Measurements from ENCODE around the gene AGXT2. TPM values are rescaled to one million over a fixed set of nuclear protein-coding genes. Genes with fewer than 3 reads are reported as not detected.
"Not testable (repeated sequence)": the region's sequence is repeated elsewhere in the genome, so short reads cannot be mapped to it uniquely, and the experiment has no call there.

Gene AGXT2
- total RNA-seq, 1 experiment from 2014 or later, result not detected

DNA sequence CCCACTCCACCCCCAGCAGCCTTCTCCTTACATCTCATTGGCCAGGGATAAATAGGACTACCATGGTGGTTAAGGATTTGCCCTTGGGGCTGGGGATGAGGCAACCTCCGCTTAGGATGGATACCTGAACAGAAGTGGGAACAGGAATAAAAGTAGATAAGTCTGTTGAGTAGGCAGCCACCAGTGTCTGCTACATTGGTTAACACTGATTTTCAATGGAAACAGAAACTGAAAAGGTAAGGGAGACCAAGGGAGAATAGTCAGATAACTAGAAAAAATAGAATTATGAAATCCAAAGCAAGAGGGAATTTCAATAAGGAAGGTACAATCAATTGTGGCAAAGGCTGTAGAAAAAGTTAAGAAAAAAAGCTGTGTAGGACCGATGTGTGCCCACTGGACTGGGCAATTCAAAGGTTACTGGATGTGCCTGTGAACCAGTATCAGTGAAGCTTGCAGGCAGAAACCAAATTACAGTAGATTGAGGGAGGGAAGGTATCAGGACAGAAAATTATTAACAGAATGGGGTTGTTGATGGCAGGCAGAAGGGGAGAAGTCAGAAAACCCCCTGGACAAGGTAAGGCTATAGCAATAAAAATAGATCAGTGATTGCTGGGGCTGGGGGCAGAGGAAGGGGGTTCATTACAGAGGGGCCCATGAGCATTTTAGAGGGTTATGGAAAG lies 69.7 kb downstream of the AGXT2 start:
- TF ChIP-seq, protein P1, sequence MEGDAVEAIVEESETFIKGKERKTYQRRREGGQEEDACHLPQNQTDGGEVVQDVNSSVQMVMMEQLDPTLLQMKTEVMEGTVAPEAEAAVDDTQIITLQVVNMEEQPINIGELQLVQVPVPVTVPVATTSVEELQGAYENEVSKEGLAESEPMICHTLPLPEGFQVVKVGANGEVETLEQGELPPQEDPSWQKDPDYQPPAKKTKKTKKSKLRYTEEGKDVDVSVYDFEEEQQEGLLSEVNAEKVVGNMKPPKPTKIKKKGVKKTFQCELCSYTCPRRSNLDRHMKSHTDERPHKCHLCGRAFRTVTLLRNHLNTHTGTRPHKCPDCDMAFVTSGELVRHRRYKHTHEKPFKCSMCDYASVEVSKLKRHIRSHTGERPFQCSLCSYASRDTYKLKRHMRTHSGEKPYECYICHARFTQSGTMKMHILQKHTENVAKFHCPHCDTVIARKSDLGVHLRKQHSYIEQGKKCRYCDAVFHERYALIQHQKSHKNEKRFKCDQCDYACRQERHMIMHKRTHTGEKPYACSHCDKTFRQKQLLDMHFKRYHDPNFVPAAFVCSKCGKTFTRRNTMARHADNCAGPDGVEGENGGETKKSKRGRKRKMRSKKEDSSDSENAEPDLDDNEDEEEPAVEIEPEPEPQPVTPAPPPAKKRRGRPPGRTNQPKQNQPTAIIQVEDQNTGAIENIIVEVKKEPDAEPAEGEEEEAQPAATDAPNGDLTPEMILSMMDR (IDR thresholded peaks at IDR 0.05; ENCODE audit: unreplicated experiment), result no peak
- no peak for DNase-seq (ENCODE audit: unreplicated experiment)
- BruUV-seq (replicated peaks), result no TSS peak
- ChIA-PET POLR2A (no interaction called here), CTCF (interaction anchor here (1.3 to 2.9 kb wide), 2 partner anchors 20 to 24 kb away, joined by 7 to 12 read pairs; no protein-coding TSS in a partner anchor)
- peaks cover 7% of the 10 kb centered on the region for H3K4me1 Mint-ChIP-seq (ENCODE audit: insufficient read depth, unreplicated experiment)
- no peak overlapping the region for H3K4me3 Mint-ChIP-seq (ENCODE audit: unreplicated experiment)
- no peaks in the 10 kb centered on the region for H3K27me3 Mint-ChIP-seq (ENCODE audit: insufficient read depth, unreplicated experiment)
- H3K9me3 Mint-ChIP-seq (ENCODE audit: unreplicated experiment), result peaks cover 12% of the 10 kb centered on the region
- intact Hi-C loops (cut with micrococcal nuclease), result no loop called here
- H3K36me3 Mint-ChIP-seq (ENCODE audit: insufficient read depth, unreplicated experiment), result no peaks in the 10 kb centered on the region
- no peak overlapping the region for H3K27ac Mint-ChIP-seq (ENCODE audit: low read depth, unreplicated experiment)

DNA sequence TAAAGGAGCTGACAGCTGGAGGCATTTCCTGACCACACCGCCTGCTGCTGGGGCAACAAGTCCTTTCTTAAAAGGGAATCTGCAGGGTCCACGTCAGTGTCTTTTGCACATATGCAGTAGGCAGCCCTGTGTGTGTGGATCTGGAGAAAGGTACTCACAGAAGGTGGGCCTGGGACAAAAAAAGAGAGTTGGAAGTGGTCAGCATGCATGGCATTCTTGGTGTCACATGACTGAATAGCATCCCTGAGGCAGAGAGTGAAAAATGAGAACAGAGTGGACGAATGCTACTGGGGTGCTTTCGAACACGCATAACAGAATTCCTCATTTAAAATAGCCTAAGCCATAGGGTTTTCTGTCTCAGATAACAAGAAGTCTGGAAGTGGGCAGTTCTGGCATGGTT lies 71.4 kb downstream of the AGXT2 start:
- H3K27ac Mint-ChIP-seq (ENCODE audit: low read depth, unreplicated experiment), result no peak overlapping the region
- H3K4me1 Mint-ChIP-seq (ENCODE audit: insufficient read depth, unreplicated experiment), result peaks cover 7% of the 10 kb centered on the region
- H3K27me3 Mint-ChIP-seq (ENCODE audit: insufficient read depth, unreplicated experiment), result no peaks in the 10 kb centered on the region
- intact Hi-C loops (cut with micrococcal nuclease), result no loop called here
- no peaks in the 10 kb centered on the region for H3K36me3 Mint-ChIP-seq (ENCODE audit: insufficient read depth, unreplicated experiment)
- TF ChIP-seq, protein P1 (IDR thresholded peaks at IDR 0.05; ENCODE audit: unreplicated experiment), result no peak
- no peak overlapping the region for H3K4me3 Mint-ChIP-seq (ENCODE audit: unreplicated experiment)
- peaks cover 1% of the 10 kb centered on the region for H3K9me3 Mint-ChIP-seq (ENCODE audit: unreplicated experiment)
- BruUV-seq (replicated peaks), result no TSS peak
- no peak for DNase-seq (ENCODE audit: unreplicated experiment)
- ChIA-PET POLR2A (no interaction called here), CTCF (interaction anchor here (1.0 to 2.9 kb wide), 2 partner anchors 19 to 26 kb away, joined by 5 to 12 read pairs; no protein-coding TSS in a partner anchor)

DNA sequence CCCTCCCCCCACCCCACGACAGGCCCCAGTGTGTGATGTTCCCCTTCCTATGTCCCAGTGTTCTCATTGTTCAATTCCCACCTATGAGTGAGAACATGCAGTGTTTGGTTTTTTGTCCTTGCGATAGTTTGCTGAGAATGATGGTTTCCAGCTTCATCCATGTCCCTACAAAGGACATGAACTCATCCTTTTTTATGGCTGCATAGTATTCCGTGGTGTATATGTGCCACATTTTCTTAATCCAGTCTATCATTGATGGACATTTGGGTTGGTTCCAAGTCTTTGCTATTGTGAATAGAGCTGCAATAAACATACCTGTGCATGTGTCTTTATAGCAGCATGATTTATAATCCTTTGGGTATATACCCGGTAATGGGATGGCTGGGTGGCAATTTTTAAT lies 76.1 kb downstream of the AGXT2 start:
- DNase-seq (ENCODE audit: unreplicated experiment); intact Hi-C loops (cut with micrococcal nuclease); POLR2A ChIA-PET; H3K4me3 Mint-ChIP-seq (ENCODE audit: unreplicated experiment); H3K4me1 Mint-ChIP-seq (ENCODE audit: insufficient read depth, unreplicated experiment); H3K27me3 Mint-ChIP-seq (ENCODE audit: insufficient read depth, unreplicated experiment); BruUV-seq (replicated peaks); H3K36me3 Mint-ChIP-seq (ENCODE audit: insufficient read depth, unreplicated experiment); H3K9me3 Mint-ChIP-seq (ENCODE audit: unreplicated experiment); H3K27ac Mint-ChIP-seq (ENCODE audit: low read depth, unreplicated experiment): not testable (repeated sequence)
- CTCF ChIA-PET, result interaction anchor here (1.4 kb wide), 1 partner anchor 32 kb away, joined by 3 read pairs; no protein-coding TSS in a partner anchor

DNA sequence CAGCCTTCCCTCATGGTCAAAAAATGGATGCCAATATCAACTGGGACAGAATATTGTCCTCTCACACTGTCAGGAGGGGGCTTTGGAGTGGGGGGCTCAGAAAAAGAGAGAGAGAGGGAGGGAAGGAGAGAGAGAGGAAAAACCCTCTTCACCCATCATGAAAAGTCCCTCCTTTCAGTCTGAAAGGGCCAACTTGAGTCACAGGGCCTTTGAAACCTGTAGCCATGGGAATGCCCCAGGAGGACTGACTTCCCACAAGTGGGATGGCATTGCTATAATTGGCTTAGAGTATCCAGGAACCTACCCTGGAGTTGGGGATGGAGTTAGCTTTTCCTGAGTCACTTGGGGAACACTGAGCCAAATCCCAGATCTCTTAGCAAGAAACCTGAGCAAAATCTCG lies 77.2 kb downstream of the AGXT2 start:
- peaks cover 14% of the 10 kb centered on the region for H3K9me3 Mint-ChIP-seq (ENCODE audit: unreplicated experiment)
- H3K36me3 Mint-ChIP-seq (ENCODE audit: insufficient read depth, unreplicated experiment), result peaks cover 5% of the 10 kb centered on the region
- TF ChIP-seq, protein P1 (IDR thresholded peaks at IDR 0.05; ENCODE audit: unreplicated experiment), result no peak
- no peak overlapping the region for H3K4me3 Mint-ChIP-seq (ENCODE audit: unreplicated experiment)
- no peaks in the 10 kb centered on the region for H3K27me3 Mint-ChIP-seq (ENCODE audit: insufficient read depth, unreplicated experiment)
- H3K27ac Mint-ChIP-seq (ENCODE audit: low read depth, unreplicated experiment), result no peak overlapping the region
- ChIA-PET CTCF (interaction anchor here (0.7 to 1.6 kb wide), 2 partner anchors 12 to 93 kb away, joined by 3 to 6 read pairs; no protein-coding TSS in a partner anchor), POLR2A (no interaction called here)
- DNase-seq (ENCODE audit: unreplicated experiment), result no peak
- BruUV-seq (replicated peaks), result no TSS peak
- intact Hi-C loops (cut with micrococcal nuclease), result no loop called here
- H3K4me1 Mint-ChIP-seq (ENCODE audit: insufficient read depth, unreplicated experiment), result no peaks in the 10 kb centered on the region
